ENCODE results near the gene DGKQ. TPM values are rescaled to one million over a fixed set of nuclear protein-coding genes. Genes with fewer than 3 reads are reported as not detected.

Gene DGKQ
- total and polyA plus RNA-seq, 2 of the 8 experiments (the other 6 are each of a cell fraction or from before 2014, with no cell fraction given), result 7.3 to 9.7 TPM

DNA sequence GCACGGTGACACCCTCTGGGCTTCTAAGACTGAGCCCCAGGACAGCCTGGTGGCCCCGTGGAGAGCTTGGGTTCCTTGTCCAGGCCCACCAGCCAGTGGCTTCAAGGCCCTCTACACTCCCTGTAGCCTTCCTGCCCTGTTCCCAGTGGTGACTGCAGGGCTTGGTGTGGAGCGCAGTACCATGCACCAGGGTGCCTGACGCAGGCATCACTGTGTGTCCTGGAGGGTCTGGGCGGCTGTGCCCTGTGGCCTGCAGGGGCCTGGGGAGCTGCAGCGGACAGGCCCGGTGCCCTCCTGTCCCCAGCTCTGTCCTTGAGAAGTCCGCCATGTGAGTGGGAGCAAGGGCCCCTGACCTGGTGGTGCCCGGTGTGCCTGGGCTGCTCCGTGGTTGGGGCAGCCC, 42.4 kb upstream of the DGKQ start:
- Histone ChIP-seq H4K91ac (replicated peaks; ENCODE audit: insufficient read length, low read length) (no peak overlapping the region), H3K23me2 (ENCODE audit: low read depth, low read length) (peaks cover 7% of the 10 kb centered on the region; the same call in 1 of the 2 replicates), H4K20me1 (replicated peaks in 1 of 2; ENCODE audit: control insufficient read depth in 1 of 2, insufficient read depth in 2 of 2, low read length in 2 of 2) (peaks cover 5 to 19% of the 10 kb centered on the region in 2 experiments), H3K4ac (replicated peaks; ENCODE audit: insufficient read length, low read depth, low read length) (no peak overlapping the region), H3K9ac (replicated peaks in 1 of 4; ENCODE audit: extremely low read depth in 1 of 4, low read depth in 3 of 4, low read length in 3 of 4) (no peak overlapping the region), H3K79me1 (ENCODE audit: low read depth, low read length) (peaks cover 6% of the 10 kb centered on the region), H2BK15ac (ENCODE audit: low read length) (no peak overlapping the region), H3K4me3 (ENCODE audit: extremely low read depth in 1 of 4, insufficient read depth in 2 of 4, low read depth in 3 of 4, low read length in 4 of 4) (no peak overlapping the region), H2AK5ac (ENCODE audit: low read depth, low read length) (no peak overlapping the region), H2AFZ (ENCODE audit: low read length) (no peak overlapping the region), H3K23ac (ENCODE audit: insufficient read length) (no peak overlapping the region), H3K56ac (replicated peaks; ENCODE audit: insufficient read length, low read depth, low read length) (no peak overlapping the region), H3K27me3 (replicated peaks in 1 of 4; ENCODE audit: control insufficient read depth in 3 of 4, extremely low read depth in 1 of 4, insufficient read depth in 3 of 4, low read length in 3 of 4) (peaks cover 4 to 10% (median 7%) of the 10 kb centered on the region in 4 experiments), H3K14ac (ENCODE audit: insufficient read length) (no peak overlapping the region), H3K27ac (ENCODE audit: low read depth, low read length) (no peak overlapping the region), H3K4me2 (ENCODE audit: insufficient read depth in 1 of 2, low read depth in 2 of 2, low read length in 2 of 2) (no peak overlapping the region), H2BK12ac (ENCODE audit: low read depth, low read length) (no peak overlapping the region), H3K4me1 (replicated peaks in 1 of 4; ENCODE audit: control insufficient read depth in 3 of 4, insufficient read depth in 4 of 4, low read length in 3 of 4) (peaks cover 0 to 5% (median 2%) of the 10 kb centered on the region in 4 experiments; a peak in 5 of 7 replicates), H2BK5ac (ENCODE audit: low read depth, low read length) (peak overlapping the region; percentile 24; the same call in 1 of the 2 replicates), H2BK20ac (ENCODE audit: low read length) (no peak overlapping the region), H4K5ac (ENCODE audit: insufficient read length, low read depth, low read length) (no peak overlapping the region), H3K18ac (ENCODE audit: extremely low read depth, low read length) (no peak overlapping the region), H4K8ac (ENCODE audit: extremely low read depth, insufficient read depth, low read length) (no peak overlapping the region), H3K36me3 (ENCODE audit: control insufficient read depth in 2 of 4, insufficient read depth in 4 of 4, low read length in 3 of 4) (no peaks in the 10 kb centered on the region), H2BK120ac (replicated peaks; ENCODE audit: low read depth, low read length) (no peak overlapping the region), H3K79me2 (ENCODE audit: control insufficient read depth in 1 of 2, insufficient read depth in 2 of 2, low read length in 2 of 2) (no peaks in the 10 kb centered on the region), H3K9me3 (ENCODE audit: insufficient read depth in 2 of 2, low read depth in 1 of 2, low read length in 1 of 2) (no peaks in the 10 kb centered on the region)
- 95% methylated on average over 10 of the region's 10 CpGs; no CpG with 5 or more reads in 1 of the 2 experiments for whole genome bisulfite sequencing, 2 experiments (ENCODE audit: extremely low coverage in 1 of 2, insufficient coverage in 1 of 2, insufficient read length in 1 of 2, insufficient replicate concordance in 2 of 2, low coverage in 1 of 2, low lambda C conversion rate in 2 of 2, missing lambda C conversion rate in 1 of 2)
- ChIA-PET CTCF (ENCODE audit: partially characterized antibody) (interaction anchor here (1.4 kb wide), 1 partner anchor 11 kb away, joined by 3 read pairs; no protein-coding TSS in a partner anchor), POLR2A (ENCODE audit: partially characterized antibody) (interaction anchor here (1.3 kb wide), 1 partner anchor 12 kb away, joined by 3 read pairs; no protein-coding TSS in a partner anchor)
- DNase-seq (ENCODE audit: low read depth in 1 of 2, low spot score in 2 of 2) (no peak), FAIRE-seq (no peak)
- TF ChIP-seq RBBP5 (IDR thresholded peaks at IDR 0.05; ENCODE audit: borderline replicate concordance, low read depth, low read length) (no peak), CTBP2 (IDR thresholded peaks at IDR 0.05; ENCODE audit: borderline replicate concordance, insufficient read depth, insufficient read length, low read length) (no peak), GABPA (IDR thresholded peaks at IDR 0.05; ENCODE audit: borderline replicate concordance, insufficient read depth, low read length) (no peak), RAD21 (IDR thresholded peaks at IDR 0.05 in 1 of 2, conservative IDR thresholded peaks at IDR 0.05 in 1 of 2; ENCODE audit: low read depth in 2 of 2, low read length in 2 of 2) (no peak)

Data from H1 (cell line).